HG03469 (cell line): ENCODE results near the gene UCHL3.
"Not testable (repeated sequence)": the region's sequence is repeated elsewhere in the genome, so short reads cannot be mapped to it uniquely, and the experiment has no call there.

Source experiments
- ATAC-seq: cut with Tn5 transposase; IDR thresholded peaks from one replicate; pipeline ENCODE4 v1.9.1; 2021; ENCODE audit warnings: mild to moderate bottlenecking, moderate library complexity, moderate number of reproducible peaks; ENCODE audit not compliant: unreplicated experiment

Gene UCHL3

DNA sequence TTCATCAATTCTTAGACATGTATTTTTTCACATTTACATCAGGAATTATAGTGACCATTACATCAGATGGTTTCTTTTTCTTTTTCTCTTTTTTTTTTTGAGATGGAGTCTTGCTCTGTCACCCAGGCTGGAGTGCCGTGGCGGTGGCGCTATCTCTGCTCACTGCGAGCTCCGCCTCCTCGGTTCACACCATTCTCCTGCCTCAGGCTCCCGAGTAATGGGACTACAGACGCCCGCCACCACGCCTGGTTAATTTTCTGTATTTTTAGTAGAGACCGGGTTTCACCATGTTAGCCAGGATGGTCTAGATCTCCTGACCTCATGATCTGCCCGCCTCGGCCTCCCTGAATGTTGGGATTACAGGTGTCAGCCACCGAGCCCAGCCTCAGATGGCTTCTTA, 4.2 kb upstream of the UCHL3 start:
- not testable (repeated sequence) for ATAC-seq

DNA sequence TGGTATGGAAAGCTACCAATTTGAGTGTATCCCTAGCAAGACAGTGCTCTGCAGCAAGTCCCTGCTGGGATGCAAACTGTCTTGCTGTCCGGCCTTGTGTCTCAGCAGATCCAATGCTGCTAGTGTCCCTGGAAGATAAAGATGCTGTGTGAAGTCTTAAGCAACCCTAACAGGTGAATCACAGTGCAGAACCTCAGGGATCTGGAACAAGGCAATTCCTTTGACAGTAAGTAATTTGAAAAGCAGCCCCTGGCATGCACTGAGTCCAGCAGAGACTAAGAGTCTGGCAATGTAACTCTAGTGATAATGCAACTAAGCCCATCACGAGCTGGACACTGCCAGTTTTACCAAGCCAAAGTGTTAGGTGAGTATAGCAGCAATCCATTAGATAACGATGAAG, 1.7 kb upstream of the UCHL3 start:
- no peak for ATAC-seq

DNA sequence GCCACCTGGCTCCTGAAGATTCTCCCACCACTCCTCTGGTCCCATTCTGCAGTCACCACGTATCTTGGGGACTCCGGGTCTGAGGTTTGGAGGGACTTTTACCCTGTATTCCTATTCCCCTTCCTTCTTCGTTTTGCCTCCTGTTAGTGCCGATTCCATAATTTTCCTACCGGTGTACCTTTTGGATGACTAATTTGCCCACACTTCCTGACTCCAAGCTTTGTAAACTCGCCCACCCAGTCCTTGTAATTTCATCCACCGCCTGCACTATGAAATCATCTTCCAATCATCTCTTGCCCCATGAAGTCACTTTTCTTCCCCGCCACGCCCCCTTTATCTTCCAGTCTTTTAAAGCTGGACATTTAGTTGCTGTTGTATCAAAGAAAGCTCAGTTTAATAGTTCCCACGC, 572 bp downstream of the UCHL3 start:
- no peak for ATAC-seq

DNA sequence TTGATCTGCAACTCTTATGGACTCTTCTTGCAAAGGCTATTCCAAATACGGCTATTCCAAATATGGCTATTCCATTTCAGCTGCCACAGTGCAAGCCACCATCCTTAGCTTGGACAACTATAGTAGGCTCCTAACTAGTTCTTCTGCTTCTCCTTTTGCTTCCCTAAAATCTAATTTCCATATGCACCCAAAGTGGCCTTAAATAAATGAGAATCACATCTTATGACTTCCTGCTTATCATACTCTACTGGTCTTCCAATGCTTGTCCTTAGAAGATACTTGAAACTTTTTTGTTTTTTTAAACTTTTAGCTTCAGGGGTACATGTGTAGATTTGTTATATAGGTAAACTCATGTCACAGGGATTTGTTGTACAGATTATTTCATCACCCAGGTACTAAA, 4.9 kb downstream of the UCHL3 start:
- no peak for ATAC-seq

DNA sequence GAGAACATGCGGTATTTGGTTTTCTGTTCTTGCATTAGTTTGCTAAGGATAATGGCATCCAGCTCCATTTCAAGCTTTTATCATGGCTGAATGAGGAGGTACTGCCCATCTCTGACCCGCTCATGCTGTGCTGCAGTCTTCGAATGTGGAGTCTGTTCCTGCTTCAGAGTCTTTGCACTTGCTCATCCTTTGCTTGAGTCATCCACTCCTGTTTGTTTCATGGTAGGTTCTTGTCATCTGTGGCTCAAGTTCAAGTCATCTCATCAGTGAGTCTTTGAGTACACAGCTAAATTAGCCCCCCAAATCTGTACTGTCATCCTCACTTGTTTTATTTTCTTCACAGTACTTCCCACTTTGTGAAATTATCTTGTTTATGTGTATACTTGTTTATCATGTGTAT, 5.4 kb downstream of the UCHL3 start:
- ATAC-seq = no peak

DNA sequence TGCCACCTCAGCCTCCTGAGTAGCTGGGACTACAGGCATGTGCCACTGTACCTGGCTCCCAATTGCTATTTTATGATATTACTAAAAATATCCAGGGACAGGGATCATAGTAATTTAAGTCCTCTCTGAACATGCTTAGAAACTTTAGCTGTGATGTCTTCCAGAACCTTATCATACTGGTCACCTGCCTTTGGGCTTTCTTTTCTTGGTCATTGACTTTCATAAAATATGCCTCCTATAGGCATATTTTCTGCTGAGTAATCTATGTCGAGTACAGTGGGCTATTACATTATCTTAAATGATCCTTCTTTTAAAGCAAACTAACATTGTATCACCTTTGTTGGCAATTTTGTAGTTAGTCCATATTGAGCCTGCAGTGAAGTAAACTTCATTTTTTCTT, 6.2 kb downstream of the UCHL3 start:
- ATAC-seq = no peak

DNA sequence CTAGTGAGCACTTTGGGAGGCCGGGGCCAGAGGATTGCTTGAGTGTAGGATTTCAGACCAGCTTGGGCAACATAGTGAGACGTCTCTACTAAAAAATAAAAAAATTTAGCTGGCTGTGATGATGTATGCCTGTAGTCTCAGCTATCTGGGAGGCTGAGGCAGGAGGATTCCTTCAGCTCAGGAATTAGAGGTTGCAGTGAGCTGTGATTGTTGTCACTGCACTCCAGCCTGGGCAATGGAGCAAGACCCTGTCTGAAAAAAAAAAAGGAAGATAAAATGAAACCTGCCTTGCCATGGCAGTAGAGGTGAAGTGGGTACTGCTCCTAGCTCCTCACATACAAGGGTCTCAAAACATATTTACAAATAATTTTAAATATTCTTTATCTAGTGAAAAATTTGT, 7.4 kb downstream of the UCHL3 start:
- ATAC-seq = no peak

DNA sequence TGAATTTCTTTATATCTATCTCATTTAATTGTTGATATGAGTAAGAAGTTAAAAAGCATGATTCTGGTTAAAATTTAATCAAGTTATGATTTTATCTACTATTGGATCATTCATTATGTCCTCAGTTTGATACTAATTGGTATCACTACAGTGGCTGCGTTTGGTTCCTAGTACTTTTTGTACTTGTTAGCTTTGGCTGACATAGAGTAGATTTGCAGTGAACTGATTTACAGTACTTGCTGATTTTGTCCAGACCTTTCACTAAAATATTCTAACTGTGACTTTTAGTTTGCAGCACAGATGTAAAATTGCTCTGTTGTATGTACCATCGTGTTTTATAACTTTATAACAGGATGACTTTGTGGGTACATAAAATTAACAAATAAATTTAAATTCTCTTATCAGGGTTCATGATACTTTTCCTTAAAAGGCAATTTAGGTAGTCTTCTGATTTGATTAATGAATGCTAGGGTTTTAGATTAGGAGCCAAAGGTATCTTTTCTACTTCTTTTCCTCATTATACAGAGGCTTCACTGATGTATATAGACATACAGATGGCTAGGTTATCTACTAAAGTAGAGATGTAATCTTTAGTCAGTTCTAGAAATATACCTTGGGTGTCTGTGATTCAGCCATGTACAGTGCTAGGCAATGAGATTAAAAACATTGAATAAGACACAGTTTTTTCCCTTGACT, 8.7 kb downstream of the UCHL3 start:
- no peak for ATAC-seq

DNA sequence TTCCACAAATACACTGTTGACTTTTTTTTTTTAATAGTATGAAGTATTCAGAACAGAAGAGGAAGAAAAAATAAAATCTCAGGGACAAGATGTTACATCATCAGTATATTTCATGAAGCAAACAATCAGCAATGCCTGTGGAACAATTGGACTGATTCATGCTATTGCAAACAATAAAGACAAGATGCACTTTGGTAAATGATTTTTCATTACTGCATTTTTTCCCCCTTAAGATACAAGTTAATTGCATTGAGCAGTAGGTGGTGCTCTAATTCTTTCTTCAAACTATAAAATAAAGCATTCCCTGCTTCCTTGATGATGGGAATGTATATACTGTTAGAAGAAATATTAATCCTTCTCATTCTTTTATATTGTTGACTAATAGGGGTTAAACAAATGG, 17.1 kb downstream of the UCHL3 start:
- no peak for ATAC-seq

DNA sequence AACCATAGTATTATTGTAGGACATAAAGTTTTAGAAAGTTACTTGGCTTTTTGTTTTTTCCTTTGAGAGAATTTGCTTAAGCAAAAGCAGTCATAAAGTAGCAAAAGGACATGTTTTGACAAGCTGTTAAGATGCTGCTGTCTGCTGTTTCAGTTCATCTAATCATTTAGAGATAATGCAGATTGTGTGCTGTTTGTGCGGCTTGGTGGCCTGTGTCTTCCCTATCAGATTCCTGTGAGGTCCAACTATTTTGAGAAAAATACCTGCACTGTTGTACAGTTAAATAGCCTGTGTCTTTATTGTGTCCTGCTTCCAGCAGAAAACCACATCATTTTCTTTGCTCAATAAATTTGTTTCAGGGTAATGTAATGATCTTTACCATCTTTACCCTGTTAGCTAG, 20.0 kb downstream of the UCHL3 start:
- no peak for ATAC-seq

DNA sequence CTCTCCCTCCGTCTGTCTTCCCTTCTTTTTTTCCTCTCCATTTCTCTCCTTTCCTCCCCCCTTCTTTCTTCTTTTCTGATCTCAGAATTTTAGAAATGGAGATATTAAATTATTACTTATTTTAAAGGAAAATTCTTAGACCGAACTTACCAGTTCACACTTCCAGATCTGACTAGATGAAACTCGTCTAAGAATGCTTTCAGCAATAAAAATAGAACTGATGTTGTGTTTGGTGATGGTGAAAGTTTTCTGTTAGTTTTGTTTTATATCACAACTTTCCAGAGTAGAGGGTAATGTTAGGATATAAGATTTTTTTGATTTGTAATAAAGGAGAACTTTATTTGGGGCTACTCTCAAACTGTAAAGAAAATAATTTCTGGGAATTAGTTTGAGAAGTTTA, 29.9 kb downstream of the UCHL3 start:
- no peak for ATAC-seq

DNA sequence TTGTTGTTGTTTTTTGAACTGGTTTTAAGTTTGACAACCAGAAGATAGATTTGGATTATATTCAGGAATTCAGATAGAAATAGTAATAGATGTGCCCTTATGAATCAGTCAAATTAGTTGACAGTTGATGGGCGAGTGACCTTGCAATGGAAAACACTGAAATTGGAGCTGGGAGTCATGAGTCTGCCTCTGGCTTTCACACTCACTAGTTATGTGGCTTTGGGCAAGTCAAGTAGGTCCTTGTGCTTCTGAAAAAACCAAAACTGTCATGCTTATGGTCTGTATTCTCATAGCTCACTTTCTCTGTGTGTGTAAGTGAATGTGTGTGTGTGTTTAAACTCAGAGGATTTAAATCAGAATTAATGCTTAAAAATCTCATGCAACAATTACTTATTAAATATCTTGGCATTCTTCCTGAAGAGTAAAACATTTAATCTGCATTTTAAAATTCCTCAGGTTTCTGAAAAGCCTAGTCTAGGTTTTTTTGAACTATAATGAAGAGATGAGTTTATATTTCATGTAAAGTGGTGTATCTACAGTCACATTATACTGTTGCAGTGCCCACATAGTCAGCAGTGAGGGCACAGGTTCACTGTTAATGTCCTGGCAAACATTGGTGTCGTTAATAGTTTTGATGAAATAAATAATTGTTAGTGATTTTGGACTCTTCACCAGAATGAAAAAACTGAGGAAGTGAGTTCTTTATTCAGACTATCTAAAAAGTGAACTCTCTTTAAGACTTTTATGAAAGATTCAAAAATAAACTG, 32.5 kb downstream of the UCHL3 start:
- ATAC-seq = no peak

DNA sequence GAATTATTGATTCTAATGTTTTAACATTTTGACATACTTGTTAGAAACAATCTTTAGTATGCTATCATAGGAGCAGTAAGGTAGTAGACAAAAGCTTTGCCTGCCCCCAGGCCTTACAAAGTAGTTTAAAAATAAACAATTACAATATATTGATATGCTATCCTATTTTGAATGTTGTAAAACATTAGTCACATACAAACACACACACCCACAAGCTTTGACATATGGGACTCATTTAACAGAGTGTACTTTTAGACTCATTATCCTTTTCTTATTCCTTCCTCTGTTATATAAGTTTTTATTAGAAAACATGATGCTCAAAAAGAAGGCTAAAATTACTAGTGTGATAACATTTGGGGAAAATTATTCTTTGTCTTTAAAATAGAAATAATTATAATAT, 33.5 kb downstream of the UCHL3 start:
- no peak for ATAC-seq

DNA sequence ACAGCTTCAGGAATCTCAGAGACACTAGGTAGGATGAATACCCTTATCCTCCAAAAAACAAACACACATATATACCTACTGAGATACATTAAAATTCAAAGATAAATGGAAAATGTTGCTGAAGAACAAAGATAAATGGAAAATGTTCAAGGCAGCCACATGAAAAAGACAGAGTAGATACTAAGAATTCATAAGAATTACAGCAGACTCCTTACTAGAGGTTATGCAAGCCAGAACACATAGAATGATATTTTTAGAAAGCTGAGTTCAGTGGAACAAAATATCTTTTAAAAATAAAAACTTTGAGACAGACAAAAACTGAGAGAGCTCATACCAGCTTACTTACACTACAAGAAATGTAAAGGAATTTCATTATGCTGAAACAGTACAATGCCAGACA, 35.6 kb downstream of the UCHL3 start:
- no peak for ATAC-seq

DNA sequence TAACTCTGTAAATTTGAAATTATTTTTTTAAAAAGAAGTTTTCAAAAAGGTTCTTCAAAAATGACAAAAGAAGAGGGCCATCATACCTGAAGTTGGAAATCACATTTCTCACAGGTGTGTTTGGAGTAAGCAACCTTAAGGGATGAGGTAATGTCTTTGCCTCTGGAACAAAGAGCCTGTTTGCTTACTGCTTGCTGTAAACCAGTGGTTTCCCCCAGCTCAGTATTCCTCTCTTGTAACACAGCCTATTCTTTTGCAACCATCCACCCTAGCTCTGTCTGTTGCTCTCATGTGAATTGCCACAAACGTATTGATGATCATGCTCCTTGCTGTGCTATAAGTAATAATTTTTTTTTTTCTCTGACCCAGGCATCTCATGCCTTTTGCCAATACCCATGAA, 38.1 kb downstream of the UCHL3 start:
- no peak for ATAC-seq

DNA sequence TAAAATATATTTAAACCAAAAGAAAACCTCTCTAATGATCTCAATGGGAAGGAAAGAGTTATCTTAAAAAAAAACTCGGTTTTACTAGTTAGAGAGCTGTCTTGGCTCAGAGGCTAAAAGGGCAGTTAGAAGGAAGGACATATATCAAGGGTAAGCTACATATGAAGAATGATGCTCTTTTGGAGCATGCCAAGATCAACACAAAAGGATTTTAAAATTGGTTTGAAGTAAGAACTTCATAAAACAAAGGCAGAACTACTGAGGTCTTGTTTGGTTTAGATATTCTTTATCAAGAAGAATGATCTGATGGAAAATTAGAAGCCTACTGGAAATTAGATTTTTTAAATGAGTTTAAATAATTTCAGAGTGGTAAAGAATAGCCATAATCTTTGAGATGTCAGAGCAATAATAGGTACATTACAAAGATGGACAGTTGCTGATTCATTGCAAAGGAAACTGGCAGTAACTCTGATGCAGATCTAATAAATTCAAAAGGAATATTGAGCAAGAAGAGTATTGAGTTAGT, 47.1 kb downstream of the UCHL3 start:
- ATAC-seq = no peak

DNA sequence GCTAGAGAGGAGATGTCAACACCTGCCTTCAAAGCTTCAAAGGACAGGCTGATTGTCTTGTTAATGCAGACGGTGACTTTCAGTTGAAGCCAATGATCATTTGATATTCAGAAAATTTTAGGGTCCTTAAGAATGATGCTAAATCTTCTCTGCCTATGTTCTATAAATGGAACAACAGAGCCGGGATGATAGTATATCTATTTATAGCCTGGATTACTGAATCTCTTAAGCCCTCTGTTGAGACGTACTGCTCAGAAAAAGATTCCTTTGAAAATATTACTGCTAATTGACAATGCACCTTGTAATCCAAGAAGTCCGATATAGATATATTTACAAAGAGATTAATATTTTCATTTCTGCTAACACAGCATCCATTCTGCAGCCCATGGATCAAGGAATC, 50.8 kb downstream of the UCHL3 start:
- no peak for ATAC-seq

DNA sequence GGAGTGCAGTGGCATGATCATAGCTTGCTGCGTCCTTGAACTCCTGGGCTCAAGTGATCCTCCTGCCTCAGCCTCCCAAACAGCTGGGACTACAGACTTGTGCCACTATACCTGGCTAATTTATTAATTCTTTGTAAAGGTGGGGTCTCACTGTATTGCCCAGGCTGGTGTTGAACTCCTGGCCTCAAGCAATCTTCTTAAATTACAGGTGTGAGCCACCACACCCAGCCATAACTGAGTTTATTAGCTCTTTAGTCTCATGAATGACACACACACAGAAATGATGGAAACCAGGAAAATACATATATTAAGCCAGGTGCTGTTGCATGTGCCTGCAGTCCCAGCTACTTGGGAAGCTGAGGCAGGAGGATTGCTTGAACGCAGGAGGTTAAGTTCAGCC, 53.4 kb downstream of the UCHL3 start:
- no peak for ATAC-seq

DNA sequence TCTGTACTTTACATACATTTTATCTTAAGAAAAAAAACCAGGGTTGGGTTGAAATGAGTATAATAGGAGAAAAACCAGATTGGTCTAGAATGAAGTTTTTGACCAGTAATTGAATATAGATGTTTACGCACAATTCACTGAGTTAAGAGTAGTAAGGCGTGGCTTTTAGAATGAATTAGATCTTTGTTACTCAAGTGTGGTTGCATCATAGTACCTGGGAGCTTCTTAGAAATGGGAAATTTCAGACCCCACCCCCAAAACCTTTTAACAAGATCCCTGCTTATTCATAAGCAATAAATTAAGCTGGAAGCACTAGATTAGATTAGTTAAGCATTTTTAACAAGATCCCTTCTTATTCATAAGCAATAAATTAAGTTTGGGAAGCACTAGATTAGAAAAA, 57.9 kb downstream of the UCHL3 start:
- no peak for ATAC-seq

DNA sequence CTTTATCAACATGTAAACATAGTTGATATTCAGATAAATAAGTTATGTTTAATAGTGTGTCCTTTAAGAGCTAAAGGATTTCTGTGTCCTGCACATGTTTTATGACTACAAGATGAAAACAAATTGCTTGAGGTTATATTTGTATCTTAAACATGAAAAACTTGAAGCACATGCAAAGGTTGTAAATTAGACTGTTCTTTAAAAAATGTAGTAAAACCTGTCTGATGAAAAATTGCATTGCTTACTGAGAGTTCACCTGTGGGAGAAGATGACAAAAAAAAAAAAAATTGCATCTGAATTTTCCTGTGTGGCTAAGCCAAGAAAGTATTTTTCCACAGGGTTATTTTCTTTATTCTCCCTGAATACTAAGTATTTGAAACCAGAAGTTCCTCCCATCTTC, 60.9 kb downstream of the UCHL3 start:
- no peak for ATAC-seq

DNA sequence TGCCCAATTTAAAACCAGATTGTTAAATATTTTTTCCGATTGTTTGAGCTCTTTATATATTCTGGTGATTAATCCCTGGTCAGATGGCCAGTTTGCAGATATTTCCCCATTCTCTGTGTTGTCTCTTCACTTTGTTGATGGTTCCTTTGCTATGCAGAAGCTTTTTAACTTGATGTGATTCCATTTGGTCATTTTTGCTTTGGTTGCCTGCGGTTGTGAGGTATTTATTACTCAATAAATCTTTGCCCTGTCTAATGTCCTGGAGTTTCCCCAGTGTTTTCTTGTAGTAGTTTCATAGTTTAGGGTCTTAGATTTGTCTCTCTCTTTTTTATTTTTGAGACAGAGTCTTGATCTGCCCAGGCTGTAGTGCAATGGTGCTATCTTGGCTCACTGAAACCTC, 62.8 kb downstream of the UCHL3 start:
- ATAC-seq = no peak

DNA sequence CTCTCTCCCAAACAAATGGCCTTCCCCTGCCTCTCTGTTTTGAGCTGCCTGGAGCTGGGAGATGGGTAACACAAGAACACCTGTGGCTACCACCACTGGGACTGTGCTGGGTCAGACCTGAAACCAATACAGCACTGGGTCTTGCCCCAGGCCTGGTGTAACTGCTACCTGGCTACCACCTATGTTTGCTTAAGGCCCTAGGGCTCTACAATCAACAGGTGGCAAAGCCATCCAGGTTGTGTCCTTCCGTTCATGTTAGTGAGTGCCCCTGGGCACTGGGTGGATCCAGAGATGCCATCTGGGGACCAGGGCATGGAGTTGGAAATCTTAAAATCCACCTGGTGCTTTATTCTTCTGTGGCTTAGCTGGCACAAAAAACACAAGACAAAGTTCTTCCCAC, 67.6 kb downstream of the UCHL3 start:
- no peak for ATAC-seq

DNA sequence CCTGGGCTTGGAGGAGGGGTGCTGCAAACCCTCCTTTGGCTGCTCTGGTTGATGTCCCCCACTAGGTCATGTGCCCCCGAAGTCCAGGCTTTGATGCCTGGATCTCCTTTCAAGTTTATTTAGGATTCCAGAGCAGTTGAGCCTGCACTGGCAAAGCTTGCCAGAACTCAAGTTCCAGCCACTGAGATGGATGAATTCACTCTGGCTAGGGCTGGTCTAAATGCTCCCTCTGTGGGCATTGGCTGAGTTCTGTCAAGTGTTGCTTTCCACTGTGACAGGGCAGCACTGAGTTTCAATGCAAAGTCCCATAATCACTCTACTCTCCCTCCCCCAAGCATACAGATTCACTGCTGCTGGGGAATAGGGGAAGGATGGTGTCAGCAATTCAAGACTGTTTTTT, 68.7 kb downstream of the UCHL3 start:
- no peak for ATAC-seq
